Endothelial cell of umbilical vein (primary cell): ENCODE measurements around the gene TENM4. TPM values are rescaled to one million over a fixed set of nuclear protein-coding genes. Genes with fewer than 3 reads are reported as not detected.

Source experiments
- BruUV-seq: library from RNA; stranded (reverse); fragments of 400-500 nt; replicated peaks from 2 replicates; lab custom pipeline; 2021; lab: Mats Ljungman, UMichigan
- CTCF ChIA-PET: fragments of 300-600, 350-600 bp; sonication (Branson Sonifier 250); formaldehyde crosslinking; loops from one replicate; lab custom pipeline; 2021; ENCODE audit warnings: antibody characterized with exemption, inconsistent platforms; lab: Charles Lee
- POLR2A ChIA-PET: fragments of 300-600, 350-600 bp; sonication (Branson Sonifier 250); formaldehyde crosslinking; loops from one replicate; lab custom pipeline; 2021; ENCODE audit warnings: antibody characterized with exemption, inconsistent platforms; lab: Charles Lee
- DNase-seq: peaks from one replicate; pipeline ENCODE4 v3.0.0-alpha.2; 2011; ENCODE audit warnings: low read depth, low spot score
- FAIRE-seq: peaks from 2 replicates; lab custom pipeline; 2011; peaks lifted over from hg19 to GRCh38; lab: Jason Lieb, UNC
- H2AFZ ChIP-seq: 2 replicates; pipeline ENCODE4 v1.6.0; 2012; ENCODE audit warnings: low read depth, low read length, control low read depth, inconsistent platforms
- H3K27ac ChIP-seq: 2 replicates; pipeline ENCODE4 v1.5.1; 2011; ENCODE audit warnings: low read depth, mild to moderate bottlenecking, control low read depth, low read length, moderate library complexity; ENCODE audit not compliant: insufficient read depth
- H3K27me3 ChIP-seq, 2 experiments: 2 replicates each; pipeline versions ENCODE4 v1.6.0 to v1.6.1; 2011; ENCODE audit warnings: low read length in 2 of 2, mixed read lengths in 1 of 2; ENCODE audit not compliant: control insufficient read depth in 2 of 2, insufficient read depth in 2 of 2
- H3K36me3 ChIP-seq, 2 experiments: 2 replicates in 1 of 2; 3 replicates in 1 of 2; pipeline ENCODE4 v1.5.1; 2011; ENCODE audit warnings: low read length in 2 of 2, mild to moderate bottlenecking in 1 of 2, moderate library complexity in 1 of 2; ENCODE audit not compliant: control insufficient read depth in 2 of 2, insufficient read depth in 2 of 2; ENCODE audit errors: extremely low read depth in 1 of 2
- H3K4me1 ChIP-seq: 3 replicates; pipeline ENCODE4 v1.5.1; 2011; ENCODE audit warnings: mild to moderate bottlenecking, low read length; ENCODE audit not compliant: control insufficient read depth, insufficient read depth; ENCODE audit errors: extremely low read depth
- H3K4me2 ChIP-seq: 2 replicates; pipeline ENCODE4 v1.6.1; 2011; ENCODE audit warnings: low read length, control low read depth, mixed read lengths; ENCODE audit not compliant: insufficient read depth
- H3K4me3 ChIP-seq, 3 experiments: fragments of 200-600 bp in 1 of 3; sonication (generic), shearing (Covaris generic) in 1 of 3; replicated peaks in 1 of 3; 2 replicates each; pipeline ENCODE4 v1.5.1; 2011 to 2016; ENCODE audit warnings: control low read depth in 3 of 3, low read length in 3 of 3, mild to moderate bottlenecking in 2 of 3, inconsistent platforms in 1 of 3, low read depth in 1 of 3, moderate library complexity in 1 of 3; ENCODE audit not compliant: insufficient read depth in 1 of 3
- H3K79me2 ChIP-seq: 2 replicates; pipeline ENCODE4 v1.6.0; 2012; ENCODE audit warnings: low read length, inconsistent platforms; ENCODE audit not compliant: control insufficient read depth, insufficient read depth
- H3K9ac ChIP-seq: replicated peaks from 2 replicates; pipeline ENCODE3; 2011; ENCODE audit warnings: low read length, control low read depth; ENCODE audit not compliant: insufficient read depth; ENCODE audit errors: extremely low read depth
- H3K9me1 ChIP-seq: replicated peaks from 3 replicates; pipeline ENCODE4 v1.6.0; 2011; ENCODE audit warnings: mild to moderate bottlenecking, low read length; ENCODE audit not compliant: control insufficient read depth, insufficient read depth; ENCODE audit errors: extremely low read depth
- H3K9me3 ChIP-seq: replicated peaks from 2 replicates; pipeline ENCODE4 v1.5.1; 2012; ENCODE audit warnings: low read length, inconsistent platforms; ENCODE audit not compliant: control insufficient read depth, insufficient read depth
- H4K20me1 ChIP-seq: replicated peaks from 2 replicates; pipeline ENCODE3; 2011; ENCODE audit warnings: mild to moderate bottlenecking, low read length; ENCODE audit not compliant: control insufficient read depth, insufficient read depth; ENCODE audit errors: extremely low read depth
- CTCF ChIP-seq, 2 donors: IDR thresholded peaks; 1 replicate in 1 of 2; 2 replicates in 1 of 2; pipeline ENCODE4 v1.5.1; 2011; ENCODE audit warnings: low read length in 2 of 2, mild to moderate bottlenecking in 2 of 2, moderate library complexity in 2 of 2, control low read depth in 1 of 2, inconsistent platforms in 1 of 2, low read depth in 1 of 2; ENCODE audit not compliant: insufficient read depth in 1 of 2; ENCODE audit errors: extremely low read depth in 1 of 2
- EZH2 ChIP-seq: IDR thresholded peaks from 2 replicates; pipeline ENCODE4 v1.6.1; 2012; ENCODE audit warnings: borderline replicate concordance, low read depth, mild to moderate bottlenecking, moderate library complexity, low read length, inconsistent platforms; ENCODE audit not compliant: severe bottlenecking
- FOS ChIP-seq: IDR thresholded peaks from 2 replicates; pipeline ENCODE4 v1.6.1; 2011; ENCODE audit warnings: mild to moderate bottlenecking, low read length, moderate library complexity, borderline replicate concordance; ENCODE audit not compliant: insufficient read depth
- GATA2 ChIP-seq: IDR thresholded peaks from 2 replicates; pipeline ENCODE4 v1.7.0; 2011; ENCODE audit warnings: low read depth, mild to moderate bottlenecking, moderate library complexity, mixed read lengths, low read length; ENCODE audit not compliant: insufficient read length, insufficient read depth
- JUN ChIP-seq: IDR thresholded peaks from 2 replicates; pipeline ENCODE4 v1.6.1; 2011; ENCODE audit warnings: borderline replicate concordance, low read depth; ENCODE audit not compliant: insufficient read length, insufficient read depth
- POLR2A ChIP-seq: IDR thresholded peaks from 2 replicates; pipeline ENCODE4 v1.6.1; 2012; ENCODE audit warnings: low read depth, mild to moderate bottlenecking, control low read depth, low read length
- dilution Hi-C: fragments of 300-500 bp; cut with MboI; formaldehyde crosslinking; loops from one replicate; pipeline ENCODE4 v1.15.0; 2019; ENCODE audit warnings: low sequenced_read_pairs; ENCODE audit not compliant: extremely low pct_ligation_motif_present
- intact Hi-C: fragments of 100-400 bp; cut with micrococcal nuclease; formaldehyde crosslinking; loops from one replicate; pipeline ENCODE4 v1.10.0; 2022
- polyA plus RNA-seq, 4 experiments: library from polyadenylated mRNA; depleted of rRNA in 3 of 4; stranded (reverse) in 3 of 4; unstranded in 1 of 4; fragments of >200 nt; gene quantifications; 2 replicates each; pipeline versions ENCODE4 v1.2.1 to v1.2.3, GENCODE V29; 2011 to 2012; ENCODE audit warnings: missing spikeins in 1 of 4
- total RNA-seq: library from RNA; stranded (reverse); gene quantifications from 2 replicates; pipeline ENCODE4 v1.2.3, GENCODE V29; 2021

Gene TENM4
- total and polyA plus RNA-seq, 2 donors (not counting 3 experiments of a cell fraction or from before 2014, with no cell fraction given): 0.06 to 0.27 TPM

DNA sequence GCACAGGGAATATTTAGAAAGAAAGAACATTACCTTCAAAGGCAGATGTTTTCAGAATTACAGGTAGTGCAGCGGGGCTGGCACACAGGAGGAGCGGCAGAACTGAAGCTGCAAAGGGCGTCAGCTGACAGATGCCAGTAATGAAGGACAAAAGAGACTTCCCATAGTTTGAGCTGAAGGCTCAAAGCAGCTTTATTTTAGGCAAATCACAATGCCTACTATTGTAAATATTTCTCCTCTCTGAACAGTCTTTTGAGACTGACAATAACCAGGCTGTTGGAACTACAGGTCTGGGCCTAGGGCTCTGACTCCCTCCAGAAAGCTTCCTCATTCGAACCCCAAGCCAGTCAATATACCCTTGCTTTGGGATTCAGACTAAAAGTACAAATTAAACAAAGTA, 609.3 kb downstream of the TENM4 start:
- ChIA-PET CTCF (interaction anchor here (1.2 kb wide), 1 partner anchor 25 kb away, joined by 4 read pairs; no protein-coding TSS in a partner anchor), POLR2A (no interaction called here)
- Histone ChIP-seq H3K9me1 (no peaks in the 10 kb centered on the region), H3K27me3 (peaks cover 0 to 2% of the 10 kb centered on the region in 2 experiments), H2AFZ (no peak overlapping the region), H4K20me1 (no peaks in the 10 kb centered on the region), H3K36me3 (no peaks in the 10 kb centered on the region), H3K9ac (no peak overlapping the region), H3K27ac (no peak overlapping the region), H3K4me3 (no peak overlapping the region), H3K9me3 (no peaks in the 10 kb centered on the region), H3K4me1 (no peaks in the 10 kb centered on the region), H3K4me2 (no peak overlapping the region), H3K79me2 (no peaks in the 10 kb centered on the region)
- dilution Hi-C loops (no loop called here), intact Hi-C loops (no loop called here)
- no TSS peak for BruUV-seq
- TF ChIP-seq JUN: no peak
- TF ChIP-seq FOS: no peak
- no peak for TF ChIP-seq GATA2
- no peak for TF ChIP-seq EZH2
- TF ChIP-seq POLR2A: no peak
- TF ChIP-seq CTCF (IDR thresholded peaks at IDR 0.05; ENCODE audit: extremely low read depth in 1 of 2, insufficient read depth in 1 of 2, low read depth in 1 of 2, low read length in 2 of 2): no peak
- no peak for DNase-seq
- no peak for FAIRE-seq
